ENCODE results near the gene UGT1A10.

UGT1A10 gene

GRCh38 chr2:233681521-233682099, 45.4 kb downstream of the UGT1A10 start, which contains the start of gene UGT1A7:
TSS of gene UGT1A7 (plus strand) at chr2:233681901. CDS start at chr2:233681938, 37 bp downstream.
- Histone ChIP-seq H3K27me3 (replicated peaks; ENCODE audit: control insufficient read depth, insufficient read depth, low read length) (0 out of 2 replicates have a peak, but pooled peaks cover 1% of the 10 kb centered on the region), H3K4me3 (replicated peaks; ENCODE audit: low read depth, low read length) (no peak within 1 kb of the TSS), H3K36me3 (ENCODE audit: control insufficient read depth, insufficient read depth, low read length) (no peaks in the 10 kb centered on the region)
- DNase-seq (ENCODE audit: extremely low read depth, insufficient read length) = no peak
- no peak for TF ChIP-seq CTCF (IDR thresholded peaks at IDR 0.05; ENCODE audit: insufficient read depth, low read length, poor library complexity, severe bottlenecking)

- no peaks in the 10 kb centered on the region for H3K36me3 ChIP-seq (ENCODE audit: control insufficient read depth, insufficient read depth, low read length)
- no peak for TF ChIP-seq CTCF (IDR thresholded peaks at IDR 0.05; ENCODE audit: insufficient read depth, low read length, poor library complexity, severe bottlenecking)
- H3K4me3 ChIP-seq (replicated peaks; ENCODE audit: low read depth, low read length) = no peak overlapping the region
- DNase-seq (ENCODE audit: extremely low read depth, insufficient read length) = no peak
- H3K27me3 ChIP-seq (replicated peaks; ENCODE audit: control insufficient read depth, insufficient read depth, low read length) = 0 out of 2 replicates have a peak, but pooled peaks cover 1% of the 10 kb centered on the region
Observed at GRCh38 chr2:233684640-233685039, 48.4 kb downstream of the UGT1A10 start.

GRCh38 chr2:233686928-233687327, 50.7 kb downstream of the UGT1A10 start:
- no peaks in the 10 kb centered on the region for H3K36me3 ChIP-seq (ENCODE audit: control insufficient read depth, insufficient read depth, low read length)
- no peak for TF ChIP-seq CTCF (IDR thresholded peaks at IDR 0.05; ENCODE audit: insufficient read depth, low read length, poor library complexity, severe bottlenecking)
- DNase-seq (ENCODE audit: extremely low read depth, insufficient read length) = no peak
- 0 out of 2 replicates have a peak, but pooled peaks cover 1% of the 10 kb centered on the region for H3K27me3 ChIP-seq (replicated peaks; ENCODE audit: control insufficient read depth, insufficient read depth, low read length)
- no peak overlapping the region for H3K4me3 ChIP-seq (replicated peaks; ENCODE audit: low read depth, low read length)

GRCh38 chr2:233688341-233688740, 52.1 kb downstream of the UGT1A10 start:
- no peaks in the 10 kb centered on the region for H3K36me3 ChIP-seq (ENCODE audit: control insufficient read depth, insufficient read depth, low read length)
- H3K27me3 ChIP-seq (replicated peaks; ENCODE audit: control insufficient read depth, insufficient read depth, low read length) = 0 out of 2 replicates have a peak, but pooled peaks cover 1% of the 10 kb centered on the region
- DNase-seq (ENCODE audit: extremely low read depth, insufficient read length) = no peak
- no peak overlapping the region for H3K4me3 ChIP-seq (replicated peaks; ENCODE audit: low read depth, low read length)
- TF ChIP-seq CTCF (IDR thresholded peaks at IDR 0.05; ENCODE audit: insufficient read depth, low read length, poor library complexity, severe bottlenecking) = no peak

GRCh38 chr2:233689031-233689430, 52.8 kb downstream of the UGT1A10 start:
- Histone ChIP-seq H3K4me3 (replicated peaks; ENCODE audit: low read depth, low read length) (no peak overlapping the region), H3K36me3 (ENCODE audit: control insufficient read depth, insufficient read depth, low read length) (no peaks in the 10 kb centered on the region), H3K27me3 (replicated peaks; ENCODE audit: control insufficient read depth, insufficient read depth, low read length) (0 out of 2 replicates have a peak, but pooled peaks cover 1% of the 10 kb centered on the region)
- no peak for DNase-seq (ENCODE audit: extremely low read depth, insufficient read length)
- TF ChIP-seq CTCF (IDR thresholded peaks at IDR 0.05; ENCODE audit: insufficient read depth, low read length, poor library complexity, severe bottlenecking) = no peak

Measured in GM06990 (cell line).